Fibroblast of peridontal ligament (primary cell): ENCODE results near the gene KCNG3.
"Not testable (repeated sequence)": the region's sequence is repeated elsewhere in the genome, so short reads cannot be mapped to it uniquely, and the experiment has no call there.

ENCODE experiments used
- DNase-seq: peaks from one replicate; pipeline ENCODE4 v3.0.0-alpha.2; 2010; ENCODE audit errors: extremely low read depth

Gene KCNG3

DNA sequence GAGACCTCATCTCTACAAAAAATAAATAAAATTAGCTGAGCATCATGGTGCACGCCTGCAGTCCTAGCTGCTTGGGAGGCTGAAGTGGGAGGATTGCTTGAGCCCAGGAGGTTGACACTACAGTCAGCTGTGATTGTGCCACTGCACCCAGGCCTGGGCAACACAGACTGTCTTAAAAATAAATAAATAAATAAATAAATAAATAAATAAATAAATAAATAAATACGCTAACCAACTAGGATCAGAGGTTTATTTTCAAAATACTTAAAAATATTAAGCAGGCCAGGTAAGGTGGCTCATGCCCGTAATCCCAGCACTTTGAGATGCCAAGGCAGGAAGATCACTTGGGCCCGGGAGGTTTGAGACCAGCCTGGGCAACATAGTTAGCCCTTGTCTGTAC lies 63.6 kb downstream of the KCNG3 start:
- DNase-seq: no peak

DNA sequence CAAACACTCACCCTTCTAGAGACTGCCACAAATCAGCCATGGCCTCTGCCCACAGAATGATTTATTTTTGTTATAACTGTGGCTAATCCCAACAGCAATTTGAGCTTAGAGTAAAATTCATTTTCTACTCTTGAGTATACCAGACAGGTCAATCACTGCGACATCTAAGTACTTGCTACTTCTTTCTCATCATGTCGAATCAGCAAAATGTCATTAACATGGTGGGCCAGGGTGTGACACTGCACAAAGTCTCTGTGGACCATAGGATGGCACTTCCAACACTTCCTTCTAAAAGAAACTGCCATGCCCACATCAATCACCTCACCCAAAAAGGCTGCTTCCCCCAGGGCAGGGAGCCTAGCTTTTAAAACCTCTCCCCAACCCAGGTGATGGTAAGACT lies 64.4 kb downstream of the KCNG3 start:
- no peak for DNase-seq

DNA sequence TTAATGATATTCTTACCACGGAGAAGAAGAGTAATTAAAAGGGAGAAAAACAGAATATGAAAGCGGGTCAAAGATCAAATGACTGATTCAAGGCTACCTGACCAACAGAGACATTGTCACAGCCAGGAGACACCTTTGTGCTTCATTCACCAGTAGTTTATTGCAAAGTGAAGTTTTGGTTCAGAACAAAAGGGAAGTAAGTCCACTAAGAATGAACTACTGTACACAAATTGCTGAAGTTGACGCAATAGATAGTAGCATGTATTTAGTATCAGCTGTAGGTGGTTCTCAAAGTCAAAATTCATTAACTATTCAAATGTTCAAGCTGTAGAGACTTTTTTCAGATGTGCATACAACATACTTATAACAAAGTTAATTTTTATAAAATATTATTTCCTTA lies 68.1 kb downstream of the KCNG3 start:
- no peak for DNase-seq

DNA sequence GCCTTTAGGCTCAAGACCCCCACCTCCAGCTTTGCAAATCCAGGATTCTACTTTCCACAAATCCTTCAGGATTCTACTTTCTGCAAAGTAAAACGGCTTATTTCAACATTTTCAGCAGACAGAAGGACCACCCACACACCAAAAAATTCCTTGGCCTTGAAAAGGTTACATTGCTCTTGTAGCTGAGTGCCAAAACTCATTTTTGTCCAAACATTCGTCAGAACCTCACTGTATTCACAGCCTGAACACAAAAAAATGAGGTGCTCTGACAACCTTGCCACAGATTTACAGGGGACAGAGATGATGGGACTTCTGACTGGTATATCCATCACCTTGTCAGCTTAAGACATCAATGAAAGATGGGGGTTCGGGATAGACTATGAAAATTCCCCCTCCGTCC lies 69.7 kb downstream of the KCNG3 start:
- DNase-seq: peak; percentile 76

DNA sequence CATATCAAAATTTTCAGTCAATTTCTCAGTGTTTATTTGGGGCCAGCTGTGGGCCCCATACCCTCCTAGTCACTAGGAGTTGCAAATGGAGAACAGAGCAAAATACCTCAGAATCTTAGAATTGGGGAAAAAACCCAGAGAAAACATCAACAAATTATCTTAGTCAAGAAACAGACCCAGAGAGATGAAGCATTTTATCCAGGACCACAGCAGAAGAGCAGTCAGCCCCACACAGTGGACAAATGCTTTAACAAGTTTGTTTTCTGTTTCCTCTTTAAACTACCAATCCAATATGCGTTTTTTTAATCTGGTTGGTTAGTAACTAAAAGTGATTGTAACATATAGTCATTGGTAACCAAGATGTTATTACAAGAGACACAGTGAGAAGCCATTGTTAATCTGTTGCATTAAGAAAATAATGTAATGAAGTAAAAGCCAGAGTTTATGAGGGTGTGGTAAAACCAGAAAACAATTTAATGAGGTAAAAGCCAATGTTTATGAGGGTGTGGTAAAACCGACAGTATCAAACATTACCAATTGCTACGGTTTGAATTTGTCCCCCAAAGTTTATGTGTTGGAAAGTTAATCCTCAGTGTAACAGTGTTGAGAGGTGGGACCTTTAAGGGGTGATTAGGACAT lies 72.1 kb downstream of the KCNG3 start:
- peak; percentile 33 for DNase-seq

DNA sequence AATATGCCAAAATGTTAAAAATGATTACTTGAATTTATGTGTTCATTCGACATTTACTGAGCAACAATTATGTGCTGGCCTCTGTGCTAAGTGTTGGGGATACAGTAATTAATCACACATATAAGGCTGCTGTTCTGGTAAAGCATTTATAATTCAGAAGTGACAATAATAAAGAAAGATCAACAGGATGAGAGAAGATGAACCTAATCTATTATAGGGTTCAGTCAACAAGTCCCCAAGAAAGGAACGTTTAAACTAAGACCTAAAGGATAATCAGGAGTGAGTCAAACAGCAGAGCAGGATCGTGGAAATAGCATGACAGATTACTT lies 72.7 kb downstream of the KCNG3 start:
- DNase-seq: no peak

DNA sequence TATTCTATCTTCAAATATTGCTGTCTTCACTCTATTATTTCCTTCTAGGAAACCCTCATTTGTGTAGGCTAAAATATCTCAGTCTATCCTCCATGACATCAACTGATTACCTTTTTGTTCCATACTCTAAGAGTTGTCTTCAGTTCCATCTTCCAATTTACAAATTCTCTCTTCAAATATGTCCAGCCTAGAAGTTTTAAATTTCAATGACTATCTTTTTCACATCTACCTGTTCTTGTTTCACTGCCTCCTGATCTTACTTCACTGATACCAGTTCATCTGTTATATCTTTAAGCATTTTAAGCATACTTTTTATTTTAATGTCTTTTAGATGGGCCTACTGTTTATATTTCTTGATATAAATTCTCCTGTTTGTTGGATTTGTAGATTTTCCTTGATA lies 79.1 kb downstream of the KCNG3 start:
- no peak for DNase-seq

DNA sequence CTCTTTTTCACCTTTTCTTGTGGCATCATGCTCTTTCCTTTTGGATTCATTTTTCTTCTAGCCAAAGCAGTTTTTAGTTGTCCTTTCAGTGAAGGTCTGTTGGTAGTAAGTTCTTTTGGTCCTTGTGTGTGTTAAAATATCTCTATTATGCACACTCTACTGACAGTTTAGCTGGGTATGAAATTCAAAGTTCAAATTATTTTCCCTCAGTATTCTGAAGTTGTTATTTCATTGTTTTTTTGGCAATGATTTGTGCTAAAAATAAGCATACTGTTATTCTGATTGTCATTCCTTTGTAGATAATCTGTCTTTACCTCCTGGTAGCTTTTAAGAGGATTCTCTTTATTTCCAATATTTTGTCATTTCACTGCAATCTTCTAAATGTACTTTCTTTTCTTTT lies 79.6 kb downstream of the KCNG3 start:
- DNase-seq: no peak

DNA sequence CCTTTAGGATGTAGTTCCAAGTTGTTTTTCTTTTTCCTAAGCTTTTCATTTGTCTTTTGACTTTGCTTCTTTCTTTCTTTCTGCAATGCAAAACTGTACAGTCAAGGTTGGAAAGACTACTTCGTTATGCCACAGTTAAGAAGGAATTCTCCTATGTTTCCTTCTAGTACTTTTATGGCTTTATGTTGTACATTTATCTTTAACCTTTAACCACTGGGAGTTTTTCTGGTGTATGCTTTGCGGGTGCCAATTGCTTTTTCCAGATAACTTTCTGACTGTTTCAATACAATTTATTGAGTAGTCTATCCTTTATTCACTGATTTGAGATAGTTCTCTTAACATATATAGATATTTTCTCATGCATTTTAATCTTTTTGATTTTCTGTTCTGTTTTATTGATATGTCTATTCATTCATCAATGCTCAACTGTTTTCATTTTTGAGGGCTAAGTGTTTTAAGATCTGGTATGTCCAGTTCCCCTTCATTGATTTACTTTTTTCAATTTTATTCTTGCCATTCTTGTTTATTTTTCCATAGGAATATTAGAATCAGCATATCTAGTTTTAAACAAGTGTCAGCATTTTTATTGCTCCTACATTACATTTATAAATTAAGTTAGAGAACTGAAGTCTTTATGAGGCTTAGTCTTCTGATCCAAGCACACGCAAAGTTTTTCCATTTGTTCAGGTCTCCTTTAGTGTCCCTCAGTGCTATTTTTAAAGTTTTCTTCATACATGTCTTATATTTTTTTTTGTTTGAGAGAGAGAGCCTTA lies 82.9 kb downstream of the KCNG3 start:
- no peak for DNase-seq

DNA sequence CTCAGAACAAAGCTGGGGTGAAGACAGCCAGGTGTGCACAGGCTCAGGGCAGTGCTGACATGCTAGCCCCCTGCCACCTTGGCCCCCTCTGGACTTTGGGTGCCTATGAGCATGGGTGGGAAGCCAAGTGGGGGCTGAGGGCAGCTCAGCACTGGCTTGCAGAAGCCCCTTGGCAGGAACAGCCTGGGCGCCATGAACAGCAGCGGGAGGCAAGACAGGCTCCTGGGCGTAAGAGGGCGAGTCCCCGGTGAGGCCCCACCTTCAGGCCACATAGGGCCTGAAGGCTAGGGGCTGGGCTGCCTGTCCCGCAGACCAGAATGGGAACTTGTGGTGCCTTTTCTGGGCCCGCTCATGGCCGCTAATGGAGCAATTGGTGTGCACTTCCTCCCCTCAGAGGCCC lies 85.8 kb downstream of the KCNG3 start:
- no peak for DNase-seq

DNA sequence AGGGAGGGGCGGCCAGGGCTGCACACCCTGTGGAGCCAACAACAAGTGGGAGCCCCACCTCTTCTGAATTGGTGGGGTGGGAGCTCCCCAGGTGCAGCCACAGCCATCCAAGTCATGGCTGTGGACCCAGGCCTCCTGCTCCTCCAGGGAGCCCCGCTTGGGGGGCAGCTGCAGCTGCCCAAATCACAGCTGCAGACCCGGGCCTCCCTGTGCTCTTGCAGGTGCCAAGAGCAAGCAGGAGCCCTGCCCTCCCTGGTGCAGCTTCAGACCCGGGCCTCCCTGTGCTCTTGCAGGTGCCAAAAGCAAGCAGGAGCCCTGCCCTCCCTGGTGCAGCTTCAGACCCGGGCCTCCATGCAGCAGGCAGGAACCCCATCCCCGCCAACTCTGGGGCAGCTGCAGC lies 86.3 kb downstream of the KCNG3 start:
- no peak for DNase-seq

DNA sequence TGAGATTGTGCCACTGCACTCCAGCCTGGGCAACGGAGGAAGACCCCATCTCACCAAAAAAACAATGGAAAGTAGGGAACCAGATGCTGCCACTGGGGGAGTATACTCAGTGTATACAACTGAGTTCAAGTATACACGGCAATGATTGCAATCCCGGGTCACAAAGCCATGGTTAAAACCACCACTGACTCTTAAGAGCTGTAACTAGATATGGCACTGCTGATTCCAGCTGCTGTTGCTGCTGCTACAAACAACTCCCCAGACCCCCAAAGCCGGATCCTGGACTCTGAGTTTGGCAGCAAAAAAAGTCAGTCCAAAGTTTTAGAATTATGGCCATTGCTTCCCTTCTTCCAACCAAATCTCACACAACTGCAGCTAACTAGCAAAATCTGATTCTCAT lies 89.1 kb downstream of the KCNG3 start:
- peak; percentile 33 for DNase-seq

DNA sequence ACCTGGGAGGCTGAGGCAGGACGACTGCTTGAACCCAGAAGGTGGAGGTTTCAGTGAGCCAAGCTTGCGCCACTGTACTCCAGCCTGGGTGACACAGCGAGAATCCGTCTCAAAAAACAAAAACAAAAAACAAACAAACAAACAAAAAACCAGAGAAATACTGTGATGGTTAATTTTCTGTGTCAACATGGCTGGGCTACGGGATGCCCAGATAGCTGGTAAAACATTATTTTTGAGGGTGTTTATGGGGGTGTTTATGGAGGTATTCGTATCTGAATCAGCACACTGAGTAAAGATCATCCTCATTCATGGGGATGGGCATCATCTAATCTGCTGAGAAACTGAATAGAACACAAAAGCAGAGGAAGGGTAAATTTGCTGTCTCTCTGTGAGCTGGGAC lies 92.0 kb downstream of the KCNG3 start:
- no peak for DNase-seq

DNA sequence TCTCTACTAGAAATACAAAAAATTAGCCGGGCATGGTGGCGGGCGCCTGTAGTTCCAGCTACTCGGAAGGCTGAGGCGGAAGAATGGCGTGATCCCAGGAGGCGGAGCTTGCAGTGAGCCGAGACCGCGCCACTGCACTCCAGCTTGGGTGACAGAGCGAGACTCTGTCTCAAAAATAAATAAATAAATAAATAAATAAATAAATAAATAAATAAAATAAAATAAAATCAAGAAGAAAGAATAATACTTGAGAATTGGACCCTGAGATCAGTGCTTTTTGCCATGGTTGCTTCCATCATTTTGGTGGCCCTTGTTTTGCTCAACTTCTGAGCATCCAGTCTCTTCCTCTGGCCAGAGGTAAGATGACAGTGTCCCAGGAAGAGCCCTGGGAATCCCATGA lies 95.7 kb downstream of the KCNG3 start:
- DNase-seq: not testable (repeated sequence)

DNA sequence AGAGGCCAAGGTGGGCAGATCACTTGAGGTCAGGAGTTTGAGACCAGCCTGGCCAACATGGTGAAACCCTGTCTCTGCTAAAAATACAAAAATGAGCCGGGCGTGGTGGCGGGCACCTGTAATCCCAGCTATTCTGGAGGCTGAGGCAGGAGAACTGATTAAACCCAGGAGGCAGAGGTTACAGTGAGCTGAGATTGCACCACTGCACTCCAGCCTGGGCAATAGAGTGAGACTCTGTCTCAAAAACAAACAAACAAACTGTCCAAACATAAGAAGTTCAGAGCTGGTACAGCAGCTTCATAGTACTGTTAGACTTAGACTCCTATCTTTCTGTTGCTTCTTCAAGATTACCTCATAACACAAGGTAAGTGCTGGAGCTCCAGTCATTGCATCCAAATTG lies 100.5 kb downstream of the KCNG3 start:
- DNase-seq: not testable (repeated sequence)

DNA sequence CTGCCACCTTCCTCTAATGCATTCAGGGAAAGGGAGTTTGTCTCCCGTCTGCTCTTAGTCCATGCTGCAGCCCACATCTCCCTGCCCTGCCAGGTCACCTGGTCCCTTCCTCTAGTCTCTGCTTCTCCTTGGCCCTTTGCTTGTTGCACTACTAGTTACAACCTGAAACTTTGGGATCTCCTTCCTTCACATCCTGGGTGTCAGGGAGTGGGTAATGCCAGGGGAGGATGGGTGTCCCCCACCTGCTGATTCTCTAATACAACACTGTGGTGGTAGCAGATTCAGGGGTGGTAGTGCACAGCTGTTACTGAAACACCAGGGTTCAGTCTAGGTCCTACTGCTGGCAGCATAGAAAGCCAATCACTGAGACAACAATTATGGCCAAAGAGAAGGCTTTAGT lies 101.6 kb downstream of the KCNG3 start:
- no peak for DNase-seq
